GM18858 (cell line): Measurements from ENCODE around the gene STPG1.
"Not testable (repeated sequence)": the region's sequence is repeated elsewhere in the genome, so short reads cannot be mapped to it uniquely, and the experiment has no call there.

Source experiments
- ATAC-seq: cut with Tn5 transposase; IDR thresholded peaks from one replicate; pipeline ENCODE4 v1.9.1; 2021; ENCODE audit not compliant: unreplicated experiment

Gene STPG1, protein sequence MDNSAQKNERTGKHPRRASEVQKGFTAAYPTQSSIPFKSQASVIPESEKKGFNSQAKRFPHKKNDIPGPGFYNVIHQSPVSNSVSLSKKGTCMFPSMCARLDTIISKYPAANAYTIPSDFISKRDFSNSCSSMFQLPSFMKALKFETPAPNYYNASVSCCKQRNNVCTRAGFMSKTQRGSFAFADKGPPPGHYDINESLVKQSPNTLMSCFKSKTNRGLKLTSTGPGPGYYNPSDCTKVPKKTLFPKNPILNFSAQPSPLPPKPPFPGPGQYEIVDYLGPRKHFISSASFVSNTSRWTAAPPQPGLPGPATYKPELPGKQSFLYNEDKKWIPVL

DNA sequence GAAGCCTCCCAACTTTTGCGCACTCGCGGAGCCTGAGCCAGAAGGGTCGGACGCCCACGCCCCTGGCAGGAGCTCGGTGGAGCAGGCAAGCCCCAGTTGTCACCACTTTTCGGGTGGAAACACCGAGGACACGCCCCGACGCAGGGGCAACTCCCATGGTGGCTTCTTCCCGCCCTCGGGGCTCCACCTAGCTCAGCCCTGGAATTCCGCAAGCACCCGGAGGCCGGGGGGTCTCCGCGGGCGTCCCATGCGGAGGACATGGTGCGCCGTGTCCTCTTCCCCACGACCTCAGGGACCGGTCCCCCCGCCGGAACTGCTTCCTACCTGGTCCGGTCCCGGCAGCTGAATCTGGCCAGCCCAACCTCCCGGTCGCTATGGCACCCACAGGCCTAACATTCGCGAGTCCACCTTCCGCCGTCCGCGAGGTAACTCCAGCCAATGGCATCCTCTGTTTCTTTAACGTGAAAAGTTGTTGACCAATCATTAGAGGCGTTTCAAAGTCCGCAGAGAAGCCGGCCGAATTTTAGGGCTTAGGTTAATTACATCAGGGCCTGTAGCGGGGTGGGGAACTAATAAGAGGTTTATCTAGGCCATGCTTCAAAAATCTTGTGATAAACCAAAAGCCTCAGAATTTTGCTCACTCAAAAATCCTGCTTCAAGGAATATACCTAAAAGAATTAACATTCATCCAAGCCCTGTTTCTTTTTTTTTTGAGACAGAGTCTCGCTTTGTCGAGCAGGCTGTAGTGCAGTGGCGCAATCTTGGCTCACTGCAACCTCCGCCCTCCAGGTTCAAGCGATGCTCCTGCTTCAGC lies at the start of gene STPG1:
Gene STPG1 (minus strand): TSS at position 433 of the 814 bp plus-strand sequence. CDS start 12,394 bp downstream, outside the sequence.
- no peak for ATAC-seq

DNA sequence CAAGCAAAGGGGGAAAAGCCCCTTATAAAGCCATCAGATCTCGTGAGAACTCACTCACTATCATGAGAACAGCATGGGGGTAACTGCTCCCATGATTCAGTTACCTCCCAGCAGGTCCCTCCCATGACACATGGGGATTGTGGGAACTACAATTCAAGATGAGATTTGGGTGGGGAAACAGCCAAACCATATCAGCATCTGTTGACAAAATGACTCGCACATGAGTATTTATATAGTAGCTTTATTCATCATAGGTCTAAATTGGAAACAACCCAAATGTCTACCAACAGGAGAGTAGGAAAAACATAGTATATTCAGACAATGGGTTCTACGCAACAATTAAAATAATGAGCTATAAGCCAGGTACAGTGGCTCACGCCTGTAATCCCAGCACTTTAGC lies 48.5 kb upstream of the STPG1 start:
- ATAC-seq: not testable (repeated sequence)

DNA sequence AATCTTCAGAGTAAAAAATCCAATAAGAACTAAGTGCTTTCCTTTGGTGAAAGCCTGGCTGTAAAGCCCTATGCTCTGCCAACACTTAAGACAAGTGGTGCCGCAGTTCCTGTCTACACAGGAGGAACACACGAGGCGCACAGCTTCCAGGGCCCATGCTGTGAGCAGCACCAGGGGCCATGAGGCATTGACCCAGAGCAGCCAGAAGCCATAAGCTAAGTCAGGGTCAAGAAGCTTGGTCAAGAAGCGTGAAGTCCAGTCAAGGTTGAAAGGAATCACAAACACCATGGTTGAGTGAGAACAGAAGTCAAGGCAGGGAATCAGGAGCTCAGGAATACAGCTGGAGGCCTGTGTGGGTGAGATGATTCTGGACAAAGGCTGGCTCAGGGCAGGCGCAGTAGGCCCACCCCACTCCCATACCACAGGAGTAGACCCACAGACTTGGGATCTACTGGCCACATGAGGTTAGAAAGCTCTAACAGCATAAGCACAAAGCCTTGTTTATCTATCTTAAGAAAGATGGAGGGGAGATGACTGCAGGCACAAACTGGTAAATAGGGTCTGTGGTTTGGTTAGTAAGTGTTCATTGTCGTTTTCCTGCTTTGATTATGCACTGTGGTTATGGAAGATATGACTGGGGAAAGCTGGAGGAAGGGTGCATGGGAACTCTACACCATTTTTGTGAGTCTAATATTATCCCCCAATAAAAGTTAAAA lies 46.1 kb upstream of the STPG1 start:
- ATAC-seq: no peak

DNA sequence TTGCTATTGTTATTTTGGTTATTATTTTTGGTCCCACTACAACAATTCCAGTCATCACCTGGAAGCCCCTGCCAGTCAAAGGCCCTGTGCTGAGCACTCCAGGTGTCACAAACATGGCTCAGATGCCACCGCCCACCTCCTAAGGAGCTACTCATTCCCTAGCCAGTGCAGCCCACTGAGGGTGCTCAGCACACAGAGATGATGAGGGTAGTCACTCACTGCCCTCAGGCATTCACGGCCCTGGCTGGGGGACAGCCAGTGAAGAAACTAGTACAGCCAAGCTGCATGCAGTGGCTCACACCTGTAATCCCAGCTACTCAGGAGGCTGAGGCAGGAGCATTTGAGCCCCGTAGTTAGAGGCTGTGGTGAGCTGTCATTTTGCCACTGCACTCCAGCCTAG lies 44.3 kb upstream of the STPG1 start:
- ATAC-seq: no peak

DNA sequence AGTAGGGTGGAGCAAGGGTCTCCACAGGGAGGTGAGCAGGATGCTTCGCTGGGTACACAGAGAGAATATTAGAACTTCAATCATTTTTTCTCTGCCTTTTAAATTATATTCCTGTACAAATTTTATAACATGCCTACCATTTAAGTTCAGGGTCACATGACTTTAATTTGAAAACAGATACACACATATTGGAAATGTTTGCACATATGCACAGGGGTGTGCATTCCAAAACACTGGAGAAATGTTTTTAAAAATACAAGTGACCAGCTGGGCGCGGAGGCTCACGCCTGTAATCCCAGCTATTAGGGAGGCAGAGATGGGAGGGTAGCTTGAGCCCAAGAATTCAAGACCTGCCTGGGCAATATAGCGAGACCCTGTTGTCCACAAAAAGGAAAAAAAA lies 41.7 kb upstream of the STPG1 start:
- ATAC-seq: no peak

DNA sequence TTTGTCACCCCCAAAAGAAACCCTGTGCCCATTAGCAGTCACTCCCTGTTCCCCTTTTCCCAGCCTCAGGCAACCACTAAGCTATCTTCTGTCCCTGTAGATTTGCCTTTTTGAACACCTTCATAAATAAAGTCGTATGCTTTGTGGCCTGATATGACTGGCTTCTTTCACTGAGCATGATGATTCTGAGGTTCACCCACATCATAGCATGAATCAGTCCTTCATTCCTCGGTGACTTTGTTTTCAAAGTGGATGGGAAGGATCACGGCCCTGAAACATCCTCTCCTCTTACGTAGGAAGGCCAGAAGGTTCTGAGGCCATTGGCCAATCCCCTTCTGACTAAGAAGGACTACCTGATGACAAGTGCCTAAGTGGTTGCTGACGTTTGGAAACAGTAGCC lies 41.1 kb upstream of the STPG1 start:
- no peak for ATAC-seq

DNA sequence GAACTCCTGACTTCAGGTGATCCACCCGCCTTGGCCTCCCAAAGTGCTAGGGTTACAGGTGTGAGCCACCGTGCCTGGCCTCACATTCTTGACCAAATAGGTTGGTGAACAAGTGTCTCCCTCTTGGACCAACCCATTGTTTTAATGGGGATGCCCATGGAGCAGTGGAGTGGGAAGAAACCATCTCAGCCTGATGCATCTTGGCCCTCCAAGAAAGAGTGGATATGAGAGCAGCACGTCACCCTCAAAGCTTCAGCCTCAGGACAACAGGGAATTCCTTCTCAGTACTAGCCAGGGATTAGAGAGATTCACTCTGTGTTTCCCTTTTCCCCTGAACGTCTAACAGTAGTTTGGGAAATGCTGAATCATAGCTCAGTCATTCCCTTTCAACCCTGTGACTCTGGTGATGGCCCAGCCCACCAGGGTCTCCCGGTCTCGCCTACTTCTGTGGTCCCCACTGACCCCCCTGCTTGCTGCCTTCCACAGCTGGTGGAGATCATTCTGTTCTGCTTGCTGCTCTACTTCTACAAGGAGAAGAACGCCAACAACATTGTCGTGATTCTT lies 39.4 kb upstream of the STPG1 start:
- no peak for ATAC-seq

DNA sequence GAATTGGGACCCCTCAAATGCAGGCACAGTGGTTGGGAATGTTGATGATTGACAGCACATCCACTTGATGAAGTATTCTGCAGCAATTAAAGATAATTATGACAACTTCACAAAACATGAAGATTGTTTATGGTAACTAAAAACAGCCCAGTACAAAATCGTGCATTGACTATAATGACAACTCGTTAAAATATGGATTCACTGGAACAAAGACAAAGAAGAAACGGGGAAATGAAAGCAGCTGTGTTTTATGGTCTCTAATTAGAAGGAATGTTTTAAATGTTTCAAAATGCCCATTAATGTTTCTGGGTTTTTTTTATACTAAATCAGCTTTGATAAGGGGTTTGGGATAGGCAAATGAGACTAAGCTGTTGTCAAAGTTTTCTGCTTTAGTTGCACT lies 38.2 kb upstream of the STPG1 start:
- ATAC-seq: no peak

DNA sequence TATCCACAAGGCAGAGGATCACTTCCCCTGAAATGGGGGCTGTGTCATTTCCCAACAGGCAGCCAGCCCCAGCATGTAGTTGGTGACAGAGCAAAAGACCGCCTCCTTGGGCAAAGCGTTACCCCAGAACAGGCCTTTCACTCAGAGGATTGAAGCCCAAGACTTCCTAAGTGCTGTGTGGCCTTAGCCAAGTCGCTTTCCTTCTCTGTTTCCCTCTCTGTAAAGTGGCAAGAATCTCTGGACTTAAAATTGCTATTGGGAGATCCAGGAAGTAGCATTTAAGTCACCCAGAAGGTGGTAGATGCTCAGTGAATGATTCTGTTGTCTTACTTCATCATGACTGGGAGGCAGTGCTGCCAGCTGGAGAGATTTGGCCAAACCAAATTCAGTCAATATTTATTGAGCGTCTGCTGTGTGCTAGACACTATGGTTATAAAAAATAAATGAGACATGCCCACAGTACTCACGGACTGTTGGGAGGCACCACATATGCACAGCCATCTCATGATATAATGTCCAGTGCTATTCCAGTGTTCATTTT lies 37.3 kb upstream of the STPG1 start:
- ATAC-seq: no peak

DNA sequence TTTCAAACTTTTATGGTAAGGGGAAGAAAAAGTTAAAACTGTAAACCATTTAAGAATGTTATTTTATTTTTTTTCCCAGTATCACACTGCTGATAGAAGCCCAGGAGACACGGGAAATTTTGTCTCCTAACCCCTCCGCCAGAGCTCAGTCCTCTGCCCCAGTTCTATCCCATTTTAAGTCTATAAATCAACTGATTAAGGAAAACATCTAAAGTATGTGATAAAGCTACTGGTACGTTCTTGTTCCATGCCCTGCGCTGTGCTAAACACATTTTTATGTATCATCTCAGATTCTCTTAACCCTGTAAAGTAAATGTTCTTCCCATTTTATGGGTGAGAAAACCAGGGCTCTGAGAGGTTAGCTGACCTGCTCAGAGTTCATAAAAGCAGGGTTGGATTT lies 36.7 kb upstream of the STPG1 start:
- ATAC-seq: no peak

DNA sequence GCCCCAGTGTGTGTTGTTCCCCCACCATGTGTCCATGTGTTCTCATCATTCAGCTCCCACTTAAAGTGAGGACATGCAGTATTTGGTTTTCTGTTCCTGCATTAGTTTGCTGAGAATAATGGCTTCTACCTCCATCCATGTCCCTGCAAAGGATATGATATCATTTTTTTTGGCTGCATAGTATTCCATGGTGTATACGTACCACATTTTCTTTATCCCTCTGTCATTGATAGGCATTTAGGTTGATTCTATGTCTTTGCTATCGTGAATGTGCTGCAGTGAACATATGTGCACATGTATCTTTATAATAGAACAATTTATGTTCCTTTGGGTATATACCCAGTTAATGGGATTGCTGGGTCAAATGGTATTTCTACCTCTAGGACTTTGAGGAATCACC lies 32.9 kb upstream of the STPG1 start:
- not testable (repeated sequence) for ATAC-seq

DNA sequence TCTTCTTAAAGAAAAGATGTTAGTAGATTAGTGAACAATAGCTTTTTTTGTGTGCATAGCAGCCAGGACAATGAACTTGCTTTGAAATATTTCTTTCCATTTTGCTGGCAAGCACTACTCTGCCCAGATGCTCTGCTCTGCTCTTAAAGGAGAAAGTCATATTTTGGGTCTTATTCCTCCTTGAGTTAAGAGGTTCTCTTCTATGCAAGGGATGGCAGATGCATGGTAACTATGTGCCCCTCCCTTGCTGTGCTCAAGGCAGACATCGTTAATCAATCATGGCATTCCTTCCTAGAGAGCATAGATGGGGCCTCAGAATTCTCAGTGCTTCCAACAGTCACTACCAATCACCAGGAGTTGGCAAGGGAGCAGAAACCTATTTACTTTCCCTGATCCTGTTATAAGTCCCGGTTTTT lies 29.7 kb upstream of the STPG1 start:
- ATAC-seq: no peak

DNA sequence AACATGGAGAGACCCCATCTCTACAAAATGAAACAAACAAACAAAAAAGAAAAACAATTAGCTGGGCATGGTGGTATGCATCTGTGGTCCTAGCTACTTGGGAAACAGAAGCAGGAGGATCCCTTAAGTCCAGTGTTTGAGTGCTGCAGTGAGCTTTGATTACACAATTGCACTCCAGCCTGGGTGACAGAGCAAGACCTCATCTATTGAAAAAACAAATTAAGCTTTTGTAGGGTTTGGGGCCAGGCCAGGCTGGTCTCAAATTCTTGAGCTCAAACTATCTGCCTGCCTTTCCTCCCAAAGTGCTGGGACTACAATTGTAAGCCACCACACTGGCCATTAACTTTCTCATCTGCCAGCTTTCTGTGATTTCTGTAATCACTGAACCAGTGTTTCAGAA lies 29.2 kb upstream of the STPG1 start:
- no peak for ATAC-seq

DNA sequence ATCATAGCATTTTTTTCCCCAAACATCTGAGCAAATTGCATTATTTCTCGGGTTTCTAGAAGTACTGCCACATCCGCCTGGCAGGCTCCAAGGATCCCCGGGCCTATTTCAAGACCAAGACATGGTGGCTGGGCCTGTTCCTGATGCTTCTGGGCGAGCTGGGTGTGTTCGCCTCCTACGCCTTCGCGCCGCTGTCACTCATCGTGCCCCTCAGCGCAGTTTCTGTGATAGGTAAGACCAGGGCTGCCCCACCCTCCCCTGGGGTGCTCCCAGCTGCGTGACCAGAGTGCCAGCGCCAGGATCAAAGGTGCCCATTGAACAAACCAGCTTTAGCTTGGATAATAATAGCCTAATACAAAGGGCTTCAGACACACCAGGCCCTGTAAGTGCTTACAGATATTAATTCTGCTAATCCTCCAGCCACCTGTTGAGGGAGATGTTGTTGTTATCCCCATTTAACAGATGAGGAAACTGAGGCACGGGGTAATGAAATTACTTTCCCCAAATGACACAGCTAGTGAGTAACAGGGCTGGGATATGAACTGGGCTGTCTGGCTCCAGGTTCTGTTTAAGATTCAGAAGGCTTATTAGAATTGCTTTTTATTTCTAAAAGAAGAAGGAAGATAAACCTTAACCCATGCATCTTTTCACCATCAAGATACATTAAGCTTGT lies 28.6 kb upstream of the STPG1 start:
- ATAC-seq: no peak

DNA sequence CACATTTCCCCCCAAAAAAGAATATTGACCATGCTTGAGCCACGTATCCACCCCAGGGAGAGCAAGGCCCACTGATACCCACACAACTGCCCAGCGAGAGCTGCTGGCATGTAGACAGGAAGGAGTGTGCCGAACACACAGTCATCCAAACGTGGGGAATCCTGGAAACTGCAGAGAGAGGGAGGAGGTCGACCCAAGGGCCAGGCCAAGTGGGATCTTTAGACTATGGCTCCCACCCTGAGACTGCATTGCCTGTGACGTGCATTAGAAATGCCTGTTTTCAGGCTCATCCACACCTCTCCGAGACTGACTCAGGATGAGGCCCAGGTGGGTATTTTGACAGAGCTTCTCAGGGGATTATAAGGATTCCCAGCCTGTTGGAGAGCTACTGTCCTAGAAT lies 27.9 kb upstream of the STPG1 start:
- ATAC-seq: no peak

DNA sequence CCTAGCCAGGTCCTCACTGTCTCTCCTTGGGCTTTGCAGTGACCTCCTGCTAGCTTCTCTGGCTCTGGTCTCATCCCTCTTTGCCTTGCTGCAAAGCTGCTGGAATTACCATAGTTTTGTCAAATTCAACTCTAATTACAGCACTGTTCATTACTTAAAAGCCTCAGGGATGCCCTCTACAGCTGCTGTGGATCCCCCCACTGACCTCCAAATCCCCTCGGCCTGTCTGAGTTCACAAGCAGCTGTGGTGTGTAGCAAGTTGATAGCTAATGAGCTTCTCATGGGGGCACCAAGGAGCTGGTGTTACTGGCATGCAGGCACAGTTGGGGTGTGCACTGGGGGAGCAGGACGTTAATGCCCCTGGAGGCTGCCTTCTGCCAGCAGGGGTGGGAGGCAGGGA lies 26.9 kb upstream of the STPG1 start:
- no peak for ATAC-seq

DNA sequence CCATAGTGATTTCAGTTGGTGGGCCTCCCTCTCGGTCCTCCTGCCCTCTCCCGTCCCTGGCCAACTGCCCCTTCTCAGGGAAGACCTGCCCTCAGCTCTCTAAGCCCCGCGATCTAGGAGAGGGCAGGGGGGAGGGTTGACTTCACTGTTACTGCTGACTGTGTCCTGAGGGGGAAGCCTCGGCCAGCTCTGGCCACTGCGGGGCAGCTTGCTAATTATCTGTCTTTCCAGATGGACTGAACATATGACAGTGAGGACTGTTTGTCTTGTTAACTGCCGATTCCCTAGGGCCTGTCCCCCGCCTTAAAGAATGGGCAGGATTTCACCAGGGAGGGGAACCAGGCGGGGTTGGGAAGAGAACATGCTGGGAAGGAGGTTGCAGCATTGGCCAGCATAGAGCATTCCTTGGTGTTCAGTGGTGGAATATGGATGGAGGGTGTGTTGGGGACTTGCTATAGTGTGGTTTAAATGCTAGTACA lies 24.9 kb upstream of the STPG1 start:
- no peak for ATAC-seq

DNA sequence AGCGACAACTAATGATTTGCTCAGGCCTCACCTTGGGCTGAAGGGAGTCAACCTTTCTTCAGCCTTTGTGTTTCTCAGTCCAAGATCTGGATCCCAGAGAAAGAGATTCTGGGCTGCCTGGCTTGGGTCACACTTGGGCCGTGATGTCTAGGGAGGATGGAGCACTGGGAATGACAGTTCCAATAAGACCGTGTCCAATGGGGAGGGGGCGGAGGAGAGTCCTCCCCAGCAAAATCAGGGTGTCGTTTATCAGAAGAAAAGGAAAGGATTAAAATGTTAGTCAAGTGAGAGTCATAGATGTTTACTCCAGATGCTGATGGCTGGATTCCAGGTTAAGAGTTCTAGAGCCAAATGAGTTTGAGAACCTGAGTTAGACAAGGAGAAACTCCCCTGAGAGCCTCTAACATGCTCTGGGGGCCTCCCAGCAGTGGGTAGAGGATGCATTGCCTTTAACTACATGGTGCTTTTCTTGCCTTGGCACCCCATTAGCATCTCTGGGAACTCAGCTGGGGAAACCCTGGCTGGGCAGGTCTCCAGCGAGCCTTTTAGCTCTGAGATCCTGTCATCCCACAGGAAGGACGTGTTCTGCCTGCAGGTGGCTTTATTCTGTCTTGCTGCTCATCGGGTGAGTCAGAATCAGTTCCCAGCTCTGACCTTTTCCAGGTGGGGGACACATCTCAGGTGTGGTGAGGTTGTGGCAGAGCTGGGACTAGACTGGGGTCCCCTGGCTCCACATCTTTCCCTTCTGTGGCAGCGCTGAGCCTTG lies 24.2 kb upstream of the STPG1 start:
- no peak for ATAC-seq

DNA sequence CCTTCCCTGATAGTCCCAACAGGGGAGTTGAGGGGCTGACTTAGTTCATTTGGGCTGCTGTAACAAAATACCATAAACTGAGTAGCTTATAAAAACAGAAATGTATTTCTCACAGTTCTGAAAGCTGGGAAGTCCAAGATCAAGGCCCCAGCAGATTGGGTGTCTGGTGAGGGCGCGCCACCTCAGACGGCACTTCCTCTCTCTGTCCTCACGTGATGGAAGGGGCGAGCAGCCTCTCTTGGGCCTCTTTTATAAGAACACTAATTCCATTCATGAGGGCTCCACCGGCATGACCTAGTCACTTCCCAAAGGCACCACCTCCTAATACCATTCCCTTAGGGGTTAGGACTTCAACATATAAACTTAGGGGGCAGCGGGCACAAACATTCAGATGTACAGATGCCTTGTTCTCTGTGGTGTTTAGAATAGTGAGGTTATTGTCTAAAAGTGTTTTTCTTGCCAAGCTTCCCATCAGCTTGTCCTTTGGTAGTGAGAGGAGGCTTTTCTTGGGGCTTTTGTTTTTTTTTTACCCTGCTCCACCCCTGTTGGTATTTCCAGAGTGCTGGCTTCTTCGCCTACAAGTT lies 22.3 kb upstream of the STPG1 start:
- no peak for ATAC-seq

DNA sequence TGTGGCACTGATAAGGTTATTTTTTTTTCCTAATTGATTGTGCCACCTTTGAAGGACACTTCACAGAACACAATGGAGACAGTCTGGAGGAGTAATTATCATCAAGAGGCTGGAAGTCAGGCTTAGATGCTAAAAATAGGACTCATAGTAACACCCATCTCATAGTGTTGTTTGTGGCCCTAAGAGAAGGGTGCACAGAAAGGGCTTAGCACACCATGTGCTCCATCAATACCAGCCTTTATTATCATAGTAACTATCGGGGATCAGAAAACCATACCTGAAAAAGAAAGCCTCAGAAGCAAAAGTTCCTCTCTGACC lies 13.9 kb upstream of the STPG1 start:
- ATAC-seq: no peak
